Thoracic aorta (tissue), 2 donors: Measurements from ENCODE around the gene NTRK2. TPM values are rescaled to one million over a fixed set of nuclear protein-coding genes. Genes with fewer than 3 reads are reported as not detected.

ENCODE experiments used
- ATAC-seq: fragments of 150-250 bp; one replicate; pipeline ENCODE4 v1.8.0; 2017; ENCODE audit warnings: low read depth; ENCODE audit not compliant: insufficient number of reproducible peaks, low FRiP score
- DNase-seq: peaks from one replicate; pipeline ENCODE4 v3.0.0-alpha.2; 2020; ENCODE audit warnings: low spot score
- H3K27ac ChIP-seq, 2 donors: fragments of 200-600 bp; sonication (generic); 1 replicate in 1 of 2; 2 replicates in 1 of 2; pipeline ENCODE4 v1.5.1; 2016; ENCODE audit warnings: mild to moderate bottlenecking in 2 of 2, moderate library complexity in 2 of 2
- H3K27me3 ChIP-seq: fragments of 200-600 bp; sonication (generic); replicated peaks from 2 replicates; pipeline ENCODE4 v1.6.0; 2016; ENCODE audit warnings: mild to moderate bottlenecking; ENCODE audit not compliant: insufficient read depth
- H3K36me3 ChIP-seq: fragments of 200-600 bp; sonication (generic); one replicate; pipeline ENCODE4 v1.5.1; 2016
- H3K4me1 ChIP-seq, 2 donors: fragments of 200-600 bp; sonication (generic); 1 replicate in 1 of 2; 2 replicates in 1 of 2; pipeline versions ENCODE4 v1.5.1 to v1.6.0; 2016; ENCODE audit warnings: low read depth in 2 of 2, mild to moderate bottlenecking in 1 of 2; ENCODE audit not compliant: control insufficient read depth in 1 of 2
- H3K4me3 ChIP-seq: fragments of 200-600 bp; sonication (generic); 2 replicates; pipeline ENCODE4 v1.5.1; 2016; ENCODE audit warnings: mild to moderate bottlenecking
- H3K9me3 ChIP-seq: fragments of 200-600 bp; sonication (generic); 2 replicates; pipeline ENCODE4 v1.5.1; 2016
- CTCF ChIP-seq: fragments of 200-600 bp; sonication (generic); IDR thresholded peaks from one replicate; pipeline ENCODE4 v1.5.1; 2019; ENCODE audit warnings: antibody characterized with exemption
- total RNA-seq, 2 donors: library from RNA; depleted of rRNA; stranded (reverse); fragments of >200 nt; gene quantifications; one replicate each; pipeline versions ENCODE4 v1.1.0 to v1.2.3, GENCODE V29; 2016

Gene NTRK2
- total RNA-seq, 2 donors from 2014 or later: 12.6 to 27.9 TPM

- no peaks in the 10 kb centered on the region for H3K9me3 ChIP-seq
- H3K36me3 ChIP-seq: no peaks in the 10 kb centered on the region
- H3K4me3 ChIP-seq: no peak overlapping the region
- ATAC-seq (no peak), DNase-seq (no peak)
- H3K27ac ChIP-seq: no peak overlapping the region
- TF ChIP-seq CTCF: no peak
- no peaks in the 10 kb centered on the region for H3K27me3 ChIP-seq
- peaks cover 4 to 10% of the 10 kb centered on the region in 2 donors for H3K4me1 ChIP-seq
These were observed 193.3 kb downstream of the NTRK2 start for GRCh38 chr9:84862810-84863287.

GRCh38 chr9:84863372-84863771 is 193.8 kb downstream of the NTRK2 start:
- Histone ChIP-seq H3K27me3 (no peaks in the 10 kb centered on the region), H3K4me3 (no peak overlapping the region), H3K36me3 (no peaks in the 10 kb centered on the region), H3K4me1 (peaks cover 4 to 10% of the 10 kb centered on the region in 2 donors), H3K9me3 (no peaks in the 10 kb centered on the region), H3K27ac (no peak overlapping the region)
- DNase-seq: no peak
- ATAC-seq: no peak
- TF ChIP-seq CTCF: no peak

GRCh38 chr9:84866396-84867175 is 197.1 kb downstream of the NTRK2 start:
- peaks cover 4 to 10% of the 10 kb centered on the region in 2 donors for H3K4me1 ChIP-seq
- TF ChIP-seq CTCF: no peak
- H3K27ac ChIP-seq: no peak overlapping the region
- no peak overlapping the region for H3K4me3 ChIP-seq
- no peaks in the 10 kb centered on the region for H3K9me3 ChIP-seq
- DNase-seq: no peak
- no peak for ATAC-seq
- no peaks in the 10 kb centered on the region for H3K27me3 ChIP-seq
- H3K36me3 ChIP-seq: no peaks in the 10 kb centered on the region

GRCh38 chr9:84867186-84867585 is 197.7 kb downstream of the NTRK2 start:
- Histone ChIP-seq H3K27ac (no peak overlapping the region), H3K36me3 (no peaks in the 10 kb centered on the region), H3K27me3 (no peaks in the 10 kb centered on the region), H3K4me3 (no peak overlapping the region), H3K4me1 (peaks cover 4 to 10% of the 10 kb centered on the region in 2 donors), H3K9me3 (no peaks in the 10 kb centered on the region)
- DNase-seq: no peak
- no peak for TF ChIP-seq CTCF
- ATAC-seq: no peak

GRCh38 chr9:84869091-84869490 is 199.6 kb downstream of the NTRK2 start:
- Histone ChIP-seq H3K9me3 (no peaks in the 10 kb centered on the region), H3K27ac (no peak overlapping the region), H3K4me3 (no peak overlapping the region), H3K27me3 (no peaks in the 10 kb centered on the region), H3K36me3 (no peaks in the 10 kb centered on the region), H3K4me1 (peaks cover 0 to 9% of the 10 kb centered on the region in 2 donors)
- DNase-seq (no peak), ATAC-seq (no peak)
- no peak for TF ChIP-seq CTCF
